Globus pallidus (tissue), 1 donor: ENCODE results near the gene DCAF4.
"Not testable (repeated sequence)": the region's sequence is repeated elsewhere in the genome, so short reads cannot be mapped to it uniquely, and the experiment has no call there.

Experiments used
- DNase-seq: peaks from one replicate; pipeline ENCODE4 v3.0.0-alpha.2; 2015; ENCODE audit warnings: low spot score

Gene DCAF4

GRCh38 chr14:72970824-72971434, 44.7 kb downstream of the DCAF4 start:
- DNase-seq, result no peak

GRCh38 chr14:72974661-72975060, 48.4 kb downstream of the DCAF4 start:
- no peak for DNase-seq

GRCh38 chr14:72975770-72976169, 49.5 kb downstream of the DCAF4 start:
- no peak for DNase-seq

GRCh38 chr14:72978856-72979255, 52.6 kb downstream of the DCAF4 start:
- no peak for DNase-seq

GRCh38 chr14:72980863-72981262, 54.6 kb downstream of the DCAF4 start:
- no peak for DNase-seq

- no peak for DNase-seq
Measured at GRCh38 chr14:72982146-72982708, 56.0 kb downstream of the DCAF4 start.

GRCh38 chr14:72986214-72986613, 60.0 kb downstream of the DCAF4 start:
- no peak for DNase-seq

- DNase-seq, result no peak
Measured at GRCh38 chr14:72986857-72987256, 60.6 kb downstream of the DCAF4 start.

- no peak for DNase-seq
Measured at GRCh38 chr14:72990171-72990570, 63.9 kb downstream of the DCAF4 start.

- no peak for DNase-seq
Measured at GRCh38 chr14:72996916-72997315, 70.7 kb downstream of the DCAF4 start.

GRCh38 chr14:72998252-72998903, 72.1 kb downstream of the DCAF4 start:
- DNase-seq, result no peak

- DNase-seq, result no peak
Measured at GRCh38 chr14:72999316-72999715, 73.1 kb downstream of the DCAF4 start.

- no peak for DNase-seq
Measured at GRCh38 chr14:73000073-73000472, 73.8 kb downstream of the DCAF4 start.

- DNase-seq, result no peak
Measured at GRCh38 chr14:73003681-73004080, 77.4 kb downstream of the DCAF4 start.

GRCh38 chr14:73004641-73005040, 78.4 kb downstream of the DCAF4 start:
- not testable (repeated sequence) for DNase-seq

GRCh38 chr14:73007835-73008234, 81.6 kb downstream of the DCAF4 start:
- DNase-seq, result no peak

GRCh38 chr14:73008501-73008900, 82.2 kb downstream of the DCAF4 start:
- no peak for DNase-seq
